ENCODE results near the gene NEMP1. TPM values are rescaled to one million over a fixed set of nuclear protein-coding genes. Genes with fewer than 3 reads are reported as not detected.
A peak's percentile ranks its signal among the peaks of the same experiment; 100 is the strongest.

Gene NEMP1
- total and polyA plus RNA-seq, 2 of the 13 experiments (the other 11 are each of a cell fraction or from before 2014, with no cell fraction given): 11.4 to 12.9 TPM

- TF ChIP-seq ZNF34 (CRISPR knock-in tag; IDR thresholded peaks at IDR 0.05; ENCODE audit: borderline replicate concordance) (no peak), HNRNPLL (IDR thresholded peaks at IDR 0.05; ENCODE audit: low read depth, low read length, poor library complexity, severe bottlenecking) (no peak), NR2F2 (IDR thresholded peaks at IDR 0.05; ENCODE audit: borderline replicate concordance, low read depth) (no peak), MIER3 (CRISPR knock-in tag; IDR thresholded peaks at IDR 0.05; ENCODE audit: borderline replicate concordance) (0 out of 2 replicates have a peak, but pooled peaks have one; percentile 60), CAMTA2 (CRISPR knock-in tag; IDR thresholded peaks at IDR 0.05; ENCODE audit: borderline replicate concordance) (no peak), MED8 (CRISPR knock-in tag; IDR thresholded peaks at IDR 0.05; ENCODE audit: insufficient replicate concordance) (no peak), ZFP37 (CRISPR knock-in tag; IDR thresholded peaks at IDR 0.05; ENCODE audit: borderline replicate concordance) (no peak), ZNF382 (CRISPR knock-in tag; IDR thresholded peaks at IDR 0.05; ENCODE audit: borderline replicate concordance) (no peak), ZNF652 (CRISPR knock-in tag; IDR thresholded peaks at IDR 0.05; ENCODE audit: borderline replicate concordance, low read depth) (no peak), ZKSCAN8 (CRISPR knock-in tag; IDR thresholded peaks at IDR 0.05; ENCODE audit: borderline replicate concordance) (no peak), ARID3A (IDR thresholded peaks at IDR 0.05; ENCODE audit: low read depth, low read length) (no peak), KLF13 (CRISPR knock-in tag; IDR thresholded peaks at IDR 0.05) (no peak), ZNF616 (CRISPR knock-in tag; IDR thresholded peaks at IDR 0.05; ENCODE audit: low read depth) (no peak), POLR2A (IDR thresholded peaks at IDR 0.05; ENCODE audit: insufficient read depth in 1 of 2, low read depth in 2 of 2, low read length in 2 of 2) (peak; percentile 70 to 74), ZNF569 (CRISPR knock-in tag; IDR thresholded peaks at IDR 0.05; ENCODE audit: borderline replicate concordance) (no peak), ZNF790 (CRISPR knock-in tag; IDR thresholded peaks at IDR 0.05; ENCODE audit: borderline replicate concordance) (no peak), ZNF451 (CRISPR knock-in tag; IDR thresholded peaks at IDR 0.05) (no peak), PRMT3 (CRISPR knock-in tag; IDR thresholded peaks at IDR 0.05; ENCODE audit: borderline replicate concordance, low read depth) (no peak), ZNF44 (CRISPR knock-in tag; IDR thresholded peaks at IDR 0.05) (0 out of 2 replicates have a peak, but pooled peaks have one; percentile 47)
- TF ChIP-seq, protein P1, sequence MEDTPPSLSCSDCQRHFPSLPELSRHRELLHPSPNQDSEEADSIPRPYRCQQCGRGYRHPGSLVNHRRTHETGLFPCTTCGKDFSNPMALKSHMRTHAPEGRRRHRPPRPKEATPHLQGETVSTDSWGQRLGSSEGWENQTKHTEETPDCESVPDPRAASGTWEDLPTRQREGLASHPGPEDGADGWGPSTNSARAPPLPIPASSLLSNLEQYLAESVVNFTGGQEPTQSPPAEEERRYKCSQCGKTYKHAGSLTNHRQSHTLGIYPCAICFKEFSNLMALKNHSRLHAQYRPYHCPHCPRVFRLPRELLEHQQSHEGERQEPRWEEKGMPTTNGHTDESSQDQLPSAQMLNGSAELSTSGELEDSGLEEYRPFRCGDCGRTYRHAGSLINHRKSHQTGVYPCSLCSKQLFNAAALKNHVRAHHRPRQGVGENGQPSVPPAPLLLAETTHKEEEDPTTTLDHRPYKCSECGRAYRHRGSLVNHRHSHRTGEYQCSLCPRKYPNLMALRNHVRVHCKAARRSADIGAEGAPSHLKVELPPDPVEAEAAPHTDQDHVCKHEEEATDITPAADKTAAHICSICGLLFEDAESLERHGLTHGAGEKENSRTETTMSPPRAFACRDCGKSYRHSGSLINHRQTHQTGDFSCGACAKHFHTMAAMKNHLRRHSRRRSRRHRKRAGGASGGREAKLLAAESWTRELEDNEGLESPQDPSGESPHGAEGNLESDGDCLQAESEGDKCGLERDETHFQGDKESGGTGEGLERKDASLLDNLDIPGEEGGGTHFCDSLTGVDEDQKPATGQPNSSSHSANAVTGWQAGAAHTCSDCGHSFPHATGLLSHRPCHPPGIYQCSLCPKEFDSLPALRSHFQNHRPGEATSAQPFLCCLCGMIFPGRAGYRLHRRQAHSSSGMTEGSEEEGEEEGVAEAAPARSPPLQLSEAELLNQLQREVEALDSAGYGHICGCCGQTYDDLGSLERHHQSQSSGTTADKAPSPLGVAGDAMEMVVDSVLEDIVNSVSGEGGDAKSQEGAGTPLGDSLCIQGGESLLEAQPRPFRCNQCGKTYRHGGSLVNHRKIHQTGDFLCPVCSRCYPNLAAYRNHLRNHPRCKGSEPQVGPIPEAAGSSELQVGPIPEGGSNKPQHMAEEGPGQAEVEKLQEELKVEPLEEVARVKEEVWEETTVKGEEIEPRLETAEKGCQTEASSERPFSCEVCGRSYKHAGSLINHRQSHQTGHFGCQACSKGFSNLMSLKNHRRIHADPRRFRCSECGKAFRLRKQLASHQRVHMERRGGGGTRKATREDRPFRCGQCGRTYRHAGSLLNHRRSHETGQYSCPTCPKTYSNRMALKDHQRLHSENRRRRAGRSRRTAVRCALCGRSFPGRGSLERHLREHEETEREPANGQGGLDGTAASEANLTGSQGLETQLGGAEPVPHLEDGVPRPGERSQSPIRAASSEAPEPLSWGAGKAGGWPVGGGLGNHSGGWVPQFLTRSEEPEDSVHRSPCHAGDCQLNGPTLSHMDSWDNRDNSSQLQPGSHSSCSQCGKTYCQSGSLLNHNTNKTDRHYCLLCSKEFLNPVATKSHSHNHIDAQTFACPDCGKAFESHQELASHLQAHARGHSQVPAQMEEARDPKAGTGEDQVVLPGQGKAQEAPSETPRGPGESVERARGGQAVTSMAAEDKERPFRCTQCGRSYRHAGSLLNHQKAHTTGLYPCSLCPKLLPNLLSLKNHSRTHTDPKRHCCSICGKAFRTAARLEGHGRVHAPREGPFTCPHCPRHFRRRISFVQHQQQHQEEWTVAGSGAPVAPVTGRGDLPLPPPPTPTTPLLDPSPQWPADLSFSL (CRISPR knock-in tag; IDR thresholded peaks at IDR 0.05): no peak
- TF ChIP-seq, protein P2, sequence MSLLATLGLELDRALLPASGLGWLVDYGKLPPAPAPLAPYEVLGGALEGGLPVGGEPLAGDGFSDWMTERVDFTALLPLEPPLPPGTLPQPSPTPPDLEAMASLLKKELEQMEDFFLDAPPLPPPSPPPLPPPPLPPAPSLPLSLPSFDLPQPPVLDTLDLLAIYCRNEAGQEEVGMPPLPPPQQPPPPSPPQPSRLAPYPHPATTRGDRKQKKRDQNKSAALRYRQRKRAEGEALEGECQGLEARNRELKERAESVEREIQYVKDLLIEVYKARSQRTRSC (CRISPR knock-in tag; IDR thresholded peaks at IDR 0.05; ENCODE audit: low read depth): no peak
Observed at GRCh38 chr12:57078519-57079404, at the start of gene NEMP1 (continued).

Data from HepG2 (cell line).